ENCODE measurements around the gene MBOAT2.

Gene MBOAT2

GRCh38 chr2:8850845-8851487 lies 152.5 kb downstream of the MBOAT2 start:
- DNase-seq = no peak

GRCh38 chr2:8849327-8849726 lies 154.2 kb downstream of the MBOAT2 start:
- DNase-seq = no peak

GRCh38 chr2:8848328-8849100 lies 155.0 kb downstream of the MBOAT2 start:
- no peak for DNase-seq

- no peak for DNase-seq
Measured at GRCh38 chr2:8847400-8847799, 156.1 kb downstream of the MBOAT2 start.

GRCh38 chr2:8841932-8842331 lies 161.6 kb downstream of the MBOAT2 start:
- DNase-seq = peak; percentile 75

GRCh38 chr2:8840475-8841091 lies 162.9 kb downstream of the MBOAT2 start:
- DNase-seq = no peak

- DNase-seq = no peak
Measured at GRCh38 chr2:8839189-8839965, 164.1 kb downstream of the MBOAT2 start.

- DNase-seq = no peak
Measured at GRCh38 chr2:8837795-8838140, 165.7 kb downstream of the MBOAT2 start.

GRCh38 chr2:8836971-8837794 lies 166.3 kb downstream of the MBOAT2 start, which contains the start of gene KIDINS220:
KIDINS220 (minus strand) TSS chr2:8837613; CDS start chr2:8827093, 10,520 bp downstream.
- peak; percentile 94 for DNase-seq

- no peak for DNase-seq
Measured at GRCh38 chr2:8835279-8835678, 168.2 kb downstream of the MBOAT2 start.

- DNase-seq = no peak
Measured at GRCh38 chr2:8833853-8834252, 169.6 kb downstream of the MBOAT2 start.

GRCh38 chr2:8831516-8831915 lies 172.0 kb downstream of the MBOAT2 start:
- DNase-seq = no peak

GRCh38 chr2:8827729-8828128 lies 175.8 kb downstream of the MBOAT2 start:
- no peak for DNase-seq

GRCh38 chr2:8822218-8822617 lies 181.3 kb downstream of the MBOAT2 start:
- DNase-seq = peak; percentile 66

- peak; percentile 68 for DNase-seq
Measured at GRCh38 chr2:8821276-8822217, 181.9 kb downstream of the MBOAT2 start.

GRCh38 chr2:8819948-8820347 lies 183.5 kb downstream of the MBOAT2 start:
- DNase-seq = no peak

- no peak for DNase-seq
Measured at GRCh38 chr2:8819194-8819593, 184.3 kb downstream of the MBOAT2 start.

GRCh38 chr2:8817221-8817620 lies 186.3 kb downstream of the MBOAT2 start:
- no peak for DNase-seq

GRCh38 chr2:8806885-8807704 lies 196.4 kb downstream of the MBOAT2 start:
- no peak for DNase-seq

Data from suppressor macrophage treated with lipopolysaccharide for 4 hours (primary cell).